Kidney (tissue), 14 donors: ENCODE data around the gene ROCK2. TPM values are rescaled to one million over a fixed set of nuclear protein-coding genes. Genes with fewer than 3 reads are reported as not detected.

ENCODE experiments used
- DNase-seq, 5 donors: peaks; one replicate each; pipeline ENCODE4 v3.0.0-alpha.2; 2013 to 2020
- FAIRE-seq: peaks from 2 replicates; lab custom pipeline; 2012; peaks lifted over from hg19 to GRCh38; lab: Jason Lieb, UNC
- H3K27ac ChIP-seq, 2 donors: one replicate each; pipeline ENCODE4 v1.7.0; 2013; ENCODE audit warnings: low read depth in 2 of 2, low read length in 2 of 2, inconsistent platforms in 1 of 2
- H3K27me3 ChIP-seq: one replicate; pipeline ENCODE4 v1.7.1; 2013; ENCODE audit warnings: low read length, inconsistent platforms; ENCODE audit not compliant: control insufficient read depth, insufficient read depth
- H3K36me3 ChIP-seq, 3 donors: one replicate each; pipeline versions ENCODE4 v1.7.0 to v1.7.1; 2013; ENCODE audit warnings: low read length in 3 of 3, control low read depth in 1 of 3, inconsistent platforms in 1 of 3; ENCODE audit not compliant: insufficient read depth in 3 of 3, control insufficient read depth in 2 of 3
- H3K4me1 ChIP-seq, 3 donors: one replicate each; pipeline versions ENCODE4 v1.7.0 to v1.7.1; 2013; ENCODE audit warnings: low read length in 3 of 3, inconsistent platforms in 1 of 3, low read depth in 1 of 3; ENCODE audit not compliant: control insufficient read depth in 2 of 3, insufficient read depth in 2 of 3
- H3K4me3 ChIP-seq, 3 donors: one replicate each; pipeline versions ENCODE4 v1.7.0 to v1.8.1; 2013; ENCODE audit warnings: low read length in 3 of 3, control low read depth in 1 of 3, inconsistent platforms in 1 of 3
- H3K9ac ChIP-seq, 3 donors: one replicate each; pipeline versions ENCODE4 v1.7.0 to v1.7.1; 2013; ENCODE audit warnings: low read length in 3 of 3, control low read depth in 1 of 3, inconsistent platforms in 1 of 3
- H3K9me3 ChIP-seq, 3 donors: one replicate each; pipeline versions ENCODE4 v1.7.0 to v1.7.1; 2013; ENCODE audit warnings: low read length in 3 of 3, control low read depth in 1 of 3, inconsistent platforms in 1 of 3; ENCODE audit not compliant: control insufficient read depth in 2 of 3, insufficient read depth in 1 of 3
- CTCF ChIP-seq: IDR thresholded peaks from 3 replicates; pipeline ENCODE4 v1.5.1; 2012; ENCODE audit warnings: mild to moderate bottlenecking, moderate library complexity, borderline replicate concordance; ENCODE audit not compliant: insufficient read depth; ENCODE audit errors: extremely low read depth
- intact Hi-C: fragments of 100-400 bp; cut with DNase I; formaldehyde crosslinking; loops from one replicate; pipeline ENCODE4 v1.11.1; 2022
- polyA plus RNA-seq: library from polyadenylated mRNA; stranded (reverse); fragments of 350-450 nt; fragmentation: Illumina TruSeq; extraction: RNeasy Lipid Tissue Mini Kit (QIAGEN cat#74804); gene quantifications from one replicate; pipeline ENCODE4 v1.2.3, GENCODE V29; 2014; ENCODE audit warnings: low read depth, low replicate concordance; ENCODE audit not compliant: insufficient read depth
- total RNA-seq: library from RNA; stranded (reverse); fragmentation: NEBNext Ultra II Directional; extraction: Animal tissue kit (Norgen Biotek cat#: 25700); gene quantifications from one replicate; pipeline ENCODE4 v1.2.1, GENCODE V29; 2021
- donor health status: control.
- donor health status: control.
- donor health status: control.
- donor health status: control.
- donor health status: control.
- donor health status: DM: yes; HTN: yes; CAD: no.
- donor health status: Normal renal cell carcinoma (clear cell type).

ROCK2 gene
- total and polyA plus RNA-seq, 2 donors from 2014 or later = 6.7 to 58.3 TPM

DNA sequence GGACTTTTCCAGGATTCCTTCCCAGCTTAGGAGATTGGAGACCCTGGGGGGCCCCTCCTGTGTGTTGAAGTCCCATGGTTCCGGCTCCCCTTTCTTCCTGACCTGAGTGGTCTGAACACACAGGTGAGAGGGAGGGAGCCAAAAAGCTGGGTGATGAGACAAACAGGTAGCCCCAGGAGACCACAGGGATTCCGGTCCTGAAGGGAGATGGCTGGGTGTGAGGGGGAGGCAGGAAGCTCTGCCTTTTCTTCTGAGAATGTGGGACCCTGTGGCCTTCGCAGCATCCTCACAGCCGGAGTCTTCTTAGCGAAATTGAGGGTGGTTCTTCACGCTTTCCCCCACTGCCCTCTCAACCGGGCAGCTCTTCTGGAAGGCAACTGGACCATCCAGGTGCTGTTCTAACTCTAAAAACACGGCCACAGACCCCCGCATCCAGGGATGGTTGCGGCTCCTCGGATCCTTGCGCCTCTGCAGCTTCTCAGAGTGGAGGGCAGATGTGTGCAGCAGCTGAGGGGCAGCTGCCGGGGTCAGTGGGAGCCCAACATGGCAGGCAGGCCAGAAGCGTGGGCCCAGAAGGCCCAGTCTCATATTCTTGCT, 184.8 kb downstream of the ROCK2 start:
- H3K36me3 ChIP-seq = no peaks in the 10 kb centered on the region
- H3K9me3 ChIP-seq = no peaks in the 10 kb centered on the region
- intact Hi-C loops = no loop called here
- FAIRE-seq = no peak
- H3K4me3 ChIP-seq = no peak overlapping the region
- H3K9ac ChIP-seq = no peak overlapping the region
- DNase-seq = no peak
- no peak overlapping the region for H3K27ac ChIP-seq
- H3K27me3 ChIP-seq = no peaks in the 10 kb centered on the region
- TF ChIP-seq CTCF = no peak
- peaks cover 2 to 6% (median 4%) of the 10 kb centered on the region in 3 donors for H3K4me1 ChIP-seq

DNA sequence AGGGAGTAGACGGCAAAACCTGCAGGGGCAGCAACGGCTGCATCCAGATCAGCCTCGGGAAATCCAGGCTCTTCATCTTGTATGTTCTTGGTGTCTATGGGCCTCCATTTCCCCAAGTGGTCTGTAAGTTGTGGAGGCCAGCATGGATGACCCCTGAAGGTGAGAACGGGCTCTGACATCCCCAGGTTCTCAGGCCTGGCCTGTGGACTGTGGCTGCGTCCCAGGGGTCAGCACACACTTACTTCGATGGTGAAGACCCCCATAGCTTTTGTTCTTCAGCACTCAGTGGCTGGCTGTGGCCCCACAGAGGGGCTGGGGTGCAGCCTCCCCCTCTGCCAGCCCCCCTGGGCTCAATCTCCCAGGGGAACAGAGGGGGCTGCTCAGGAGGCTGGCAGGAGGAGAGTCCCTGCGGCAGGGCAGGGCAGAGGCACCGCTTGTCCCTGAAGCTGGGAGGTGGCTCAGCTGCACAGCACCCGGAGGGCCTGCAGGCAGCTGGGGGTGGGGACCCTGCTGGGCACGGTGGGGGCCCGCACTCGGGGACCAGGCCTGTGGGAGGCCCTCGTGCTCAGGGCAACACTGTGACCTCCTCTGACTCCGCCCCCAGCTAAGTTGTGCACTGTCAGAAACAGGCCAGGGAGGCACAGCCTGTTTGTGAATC, 185.4 kb downstream of the ROCK2 start:
- Histone ChIP-seq H3K9ac (no peak overlapping the region), H3K36me3 (no peaks in the 10 kb centered on the region), H3K4me3 (no peak overlapping the region), H3K27me3 (no peaks in the 10 kb centered on the region), H3K4me1 (peaks cover 2 to 11% (median 4%) of the 10 kb centered on the region in 3 donors), H3K27ac (no peak overlapping the region), H3K9me3 (no peaks in the 10 kb centered on the region)
- intact Hi-C loops = no loop called here
- FAIRE-seq (no peak), DNase-seq (peak in 1 of 5 donors; percentile 54)
- TF ChIP-seq CTCF = no peak

DNA sequence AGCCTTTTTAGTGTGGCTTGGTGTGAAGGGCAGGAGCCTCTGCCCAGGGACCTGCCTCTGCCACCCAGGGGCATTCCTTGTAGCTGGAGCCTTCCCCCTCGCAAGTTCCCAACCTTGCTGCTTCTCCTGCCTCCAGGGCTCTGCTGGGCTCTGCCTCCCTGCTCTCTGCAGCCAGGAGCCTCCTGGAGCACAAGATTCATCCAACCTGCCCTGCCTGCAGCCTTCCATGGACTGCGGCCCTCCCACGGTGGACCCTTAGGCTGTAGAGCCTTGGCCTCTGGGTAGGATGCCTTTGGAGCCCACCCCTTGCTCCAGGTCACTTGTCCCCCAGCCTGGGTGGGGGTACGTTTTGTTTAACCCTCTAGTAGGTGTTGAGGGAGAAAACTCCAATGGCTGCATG, 186.7 kb downstream of the ROCK2 start:
- FAIRE-seq = no peak
- peak in 1 of 5 donors; percentile 42 for DNase-seq
- intact Hi-C loops = no loop called here

More for the DNA sequence above, 186.7 kb downstream of the ROCK2 start:
- no peak overlapping the region for H3K27ac ChIP-seq
- H3K36me3 ChIP-seq = no peaks in the 10 kb centered on the region
- H3K9ac ChIP-seq = no peak overlapping the region
- no peaks in the 10 kb centered on the region for H3K27me3 ChIP-seq
- peaks cover 2 to 11% (median 4%) of the 10 kb centered on the region in 3 donors for H3K4me1 ChIP-seq
- no peak for TF ChIP-seq CTCF
- no peak overlapping the region for H3K4me3 ChIP-seq
- no peaks in the 10 kb centered on the region for H3K9me3 ChIP-seq
